Stimulated activated CD4-positive, alpha-beta T cell treated with anti-CD3 and anti-CD28 coated beads, Interleukin-15, amount 100 ng/mL, for 1 hour (primary cell): Measurements from ENCODE around the gene COL28A1.

Source experiments
- DNase-seq, 2 donors: peaks; one replicate each; pipeline ENCODE4 v3.0.0-alpha.2; 2020; ENCODE audit warnings: low read depth in 1 of 2, low spot score in 1 of 2

Gene COL28A1

GRCh38 chr7:7344583-7344982 lies 191.1 kb downstream of the COL28A1 start:
- DNase-seq, result no peak

DNA sequence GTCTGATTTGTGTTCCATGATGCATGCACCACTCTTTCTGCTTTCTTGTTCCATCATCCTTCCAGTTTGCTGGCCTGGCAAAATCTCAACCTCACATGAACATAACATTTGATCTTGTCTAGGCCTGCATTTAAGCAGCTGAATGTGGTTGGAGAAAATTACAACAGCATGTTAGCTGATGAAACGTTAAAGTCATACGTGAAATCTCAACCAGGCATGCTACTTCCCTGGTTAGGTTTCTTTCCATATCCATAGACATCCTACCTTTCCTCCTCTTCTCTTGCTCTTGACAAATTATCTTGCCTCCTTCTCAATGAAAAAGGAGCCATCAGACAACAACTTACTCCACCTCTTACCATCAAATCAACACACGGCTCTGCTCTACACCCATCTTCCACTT lies 199.8 kb downstream of the COL28A1 start:
- DNase-seq, result no peak

DNA sequence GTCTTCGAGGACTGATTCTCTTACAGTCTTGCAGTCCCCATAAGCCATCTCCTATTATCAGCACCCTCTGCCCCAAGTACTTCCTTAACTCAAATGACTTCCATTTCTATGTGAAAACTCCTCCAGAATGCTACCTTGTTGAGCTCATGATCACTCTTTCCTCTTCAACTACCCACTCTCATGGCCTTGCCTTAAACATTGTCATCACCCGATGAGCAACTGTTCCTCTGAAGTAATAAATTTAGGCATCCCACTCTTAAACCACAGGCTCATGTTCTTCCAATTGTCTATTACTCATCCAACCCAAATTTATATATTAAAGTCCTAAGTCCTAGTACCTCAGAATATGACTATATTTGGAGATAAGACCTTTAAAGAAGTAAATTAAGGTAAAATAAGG lies 200.5 kb downstream of the COL28A1 start:
- no peak for DNase-seq

DNA sequence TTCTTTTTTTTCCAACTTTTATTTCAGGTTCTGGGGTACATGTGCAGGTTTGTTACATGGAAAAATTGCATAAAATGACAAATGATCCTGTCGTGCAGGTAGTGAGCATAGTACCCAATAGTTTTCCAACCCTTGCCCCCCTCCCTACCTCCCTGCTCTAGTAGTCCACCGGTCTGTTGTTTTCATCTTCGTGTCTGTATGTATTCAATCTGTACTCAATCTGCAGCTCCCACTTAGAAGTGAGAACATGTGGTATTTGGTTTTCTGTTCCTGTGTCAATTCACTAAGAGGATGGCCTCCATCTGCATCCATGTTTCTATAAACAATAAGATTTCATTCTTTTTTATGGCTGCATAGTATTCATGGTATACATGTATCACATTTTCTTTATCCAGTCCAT lies 202.1 kb downstream of the COL28A1 start:
- no peak for DNase-seq

GRCh38 chr7:7331523-7331922 lies 204.2 kb downstream of the COL28A1 start:
- no peak for DNase-seq

DNA sequence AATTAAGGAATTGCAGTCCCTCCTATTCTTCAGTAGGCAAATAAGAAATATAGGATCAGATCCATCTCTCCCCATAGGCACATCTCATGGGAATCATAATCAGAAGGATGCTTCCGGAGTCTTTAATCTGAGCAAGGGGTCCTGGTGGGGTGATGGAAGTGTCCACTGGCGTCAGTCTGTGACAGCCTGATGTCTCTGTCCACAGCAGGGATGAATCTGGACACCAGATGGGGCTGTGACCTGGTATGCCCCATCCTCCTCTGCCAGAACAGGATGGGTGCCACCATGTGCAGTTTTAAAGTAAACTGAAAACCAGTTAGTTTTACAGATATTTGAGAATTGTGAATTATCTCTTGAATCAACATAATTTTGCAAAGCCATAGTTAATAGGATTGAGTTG lies 204.7 kb downstream of the COL28A1 start:
- DNase-seq, result no peak

GRCh38 chr7:7329326-7329725 lies 206.3 kb downstream of the COL28A1 start:
- DNase-seq, result no peak

- DNase-seq, result no peak
Measured at GRCh38 chr7:7327423-7327822, 208.2 kb downstream of the COL28A1 start.

- DNase-seq, result no peak
Measured at GRCh38 chr7:7324698-7325097, 211.0 kb downstream of the COL28A1 start.

- no peak for DNase-seq
Measured at GRCh38 chr7:7323921-7324320, 211.8 kb downstream of the COL28A1 start.

DNA sequence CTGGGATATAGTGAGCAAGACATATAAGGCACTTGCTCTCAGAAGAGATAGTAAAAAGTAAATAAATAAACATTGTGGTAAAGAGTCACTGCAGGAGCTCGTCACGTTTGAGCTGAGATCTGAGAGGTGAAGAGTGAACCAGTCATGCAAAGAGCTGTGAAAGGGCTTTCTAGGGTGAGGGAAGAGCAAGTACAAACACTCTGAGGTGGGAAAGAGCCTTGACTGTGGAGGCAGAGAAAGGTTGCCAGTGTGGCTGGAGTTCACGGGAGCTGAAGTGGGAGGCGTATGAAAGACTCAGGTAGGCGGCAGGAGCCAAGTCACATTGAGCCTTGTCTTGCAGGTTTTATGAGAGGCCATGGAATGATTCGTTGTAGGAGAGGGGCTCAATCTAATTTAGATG lies 212.3 kb downstream of the COL28A1 start:
- no peak for DNase-seq

GRCh38 chr7:7321681-7322080 lies 214.0 kb downstream of the COL28A1 start:
- no peak for DNase-seq

GRCh38 chr7:7318601-7319000 lies 217.1 kb downstream of the COL28A1 start:
- no peak for DNase-seq

DNA sequence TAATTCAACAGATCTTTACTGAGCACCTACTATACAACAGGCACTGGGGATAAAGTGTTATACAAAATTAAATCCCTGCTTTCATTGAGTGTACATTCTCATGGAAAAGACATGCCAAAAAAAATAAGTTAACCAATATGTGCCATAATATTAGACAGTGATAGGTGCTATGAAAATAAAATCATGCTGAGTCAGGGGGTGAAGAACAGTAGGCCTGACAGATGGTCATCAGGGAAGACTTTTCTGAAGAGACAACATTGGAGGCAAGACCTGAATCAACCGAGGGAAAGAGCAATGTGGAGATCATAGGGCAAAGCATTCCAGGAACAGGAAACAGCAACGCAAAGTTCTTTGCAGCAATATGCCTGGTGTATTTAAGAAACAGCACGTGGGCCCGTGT lies 217.8 kb downstream of the COL28A1 start:
- no peak for DNase-seq

DNA sequence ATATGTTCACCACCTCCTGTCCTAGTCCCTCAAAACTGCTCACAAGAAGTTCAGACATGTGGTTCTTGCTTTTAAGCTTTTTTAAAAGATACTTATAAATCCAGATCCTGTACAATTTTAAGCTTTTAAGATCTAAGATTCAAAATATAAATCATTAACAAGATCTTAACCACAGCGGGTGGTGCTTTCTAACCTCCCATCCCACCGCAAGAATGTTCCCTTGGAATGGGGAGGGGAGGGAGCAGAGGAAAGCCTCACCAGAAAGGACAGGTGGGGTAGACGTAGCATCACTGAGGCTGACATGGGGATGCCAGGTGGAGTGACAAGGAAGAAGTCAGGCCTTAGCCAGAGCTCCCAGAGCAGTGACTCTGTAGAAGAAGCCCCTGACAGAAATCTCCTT lies 219.8 kb downstream of the COL28A1 start:
- DNase-seq, result no peak

GRCh38 chr7:7312323-7312722 lies 223.3 kb downstream of the COL28A1 start:
- DNase-seq, result no peak

DNA sequence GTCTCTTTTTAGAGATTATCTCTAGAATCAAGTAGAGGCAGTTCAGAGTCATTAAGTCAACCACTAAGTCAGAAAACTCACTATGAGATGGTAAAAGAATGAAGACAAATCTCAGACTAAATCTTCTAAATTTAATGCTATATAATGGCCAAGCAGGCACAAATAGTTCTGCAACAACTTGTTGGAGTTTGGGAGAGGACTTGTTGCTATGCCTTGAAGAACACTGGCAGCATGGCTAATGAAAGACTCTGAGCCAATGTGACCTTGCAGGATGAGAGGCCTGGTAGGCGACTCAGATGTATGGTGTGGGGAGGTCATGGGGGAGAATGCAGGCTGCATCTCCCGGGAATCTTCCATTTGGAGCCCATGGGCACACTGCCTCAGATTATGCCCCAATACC lies 224.7 kb downstream of the COL28A1 start:
- no peak for DNase-seq

GRCh38 chr7:7309203-7309602 lies 226.5 kb downstream of the COL28A1 start:
- DNase-seq, result no peak
